ENCODE data around the gene INSR.
A peak's percentile ranks its signal among the peaks of the same experiment; 100 is the strongest.

The INSR gene

DNA sequence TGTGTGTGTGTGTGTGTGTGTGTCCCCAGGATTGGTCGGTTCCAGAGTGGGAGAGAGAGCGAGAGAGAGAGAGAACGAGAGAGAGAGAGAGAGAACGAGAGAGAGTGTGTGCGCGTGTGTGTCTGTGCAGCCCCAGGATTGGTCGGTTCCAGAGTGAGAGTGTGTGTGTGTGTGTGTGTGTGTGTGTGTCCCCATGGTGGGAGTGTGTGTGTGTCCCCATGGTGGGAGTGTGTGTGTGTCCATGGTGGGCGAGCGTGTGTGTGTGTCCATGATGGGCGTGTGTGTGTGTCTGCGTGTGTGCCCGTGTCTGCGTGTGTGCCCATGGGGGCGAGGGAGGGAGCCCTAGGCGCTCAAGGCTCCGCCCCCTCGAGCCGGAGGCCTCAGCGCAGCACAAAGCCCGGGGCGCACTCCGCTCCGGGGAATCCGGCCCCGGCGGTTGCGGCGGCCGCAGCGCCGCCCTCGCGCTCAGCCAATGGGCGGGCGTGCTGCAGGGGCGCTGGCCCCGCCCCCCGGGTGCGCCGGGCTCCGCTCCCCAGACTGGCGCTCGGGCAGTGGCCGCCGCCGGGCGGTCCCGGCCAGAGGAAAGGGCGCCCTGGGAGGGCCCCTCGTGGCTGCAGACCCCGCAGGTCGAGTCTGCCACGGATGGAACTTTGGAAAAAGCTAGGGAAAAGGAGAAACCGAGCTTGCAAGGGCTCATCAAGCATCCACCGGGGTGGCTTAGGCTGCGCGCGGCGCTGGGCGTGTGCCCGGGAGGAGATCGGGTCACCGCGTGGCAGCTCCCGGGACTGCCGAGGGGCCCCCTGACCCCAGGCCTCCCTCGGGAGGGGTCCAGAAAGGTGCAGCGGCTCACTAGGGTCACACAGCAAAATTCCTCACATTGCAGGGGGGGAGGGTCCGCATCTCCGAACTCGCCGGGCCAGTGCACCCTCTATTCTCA lies 96.2 kb downstream of the INSR start:
- FAIRE-seq (peak; percentile 91), DNase-seq (ENCODE audit: insufficient read length, low spot score) (peak; percentile 91)

DNA sequence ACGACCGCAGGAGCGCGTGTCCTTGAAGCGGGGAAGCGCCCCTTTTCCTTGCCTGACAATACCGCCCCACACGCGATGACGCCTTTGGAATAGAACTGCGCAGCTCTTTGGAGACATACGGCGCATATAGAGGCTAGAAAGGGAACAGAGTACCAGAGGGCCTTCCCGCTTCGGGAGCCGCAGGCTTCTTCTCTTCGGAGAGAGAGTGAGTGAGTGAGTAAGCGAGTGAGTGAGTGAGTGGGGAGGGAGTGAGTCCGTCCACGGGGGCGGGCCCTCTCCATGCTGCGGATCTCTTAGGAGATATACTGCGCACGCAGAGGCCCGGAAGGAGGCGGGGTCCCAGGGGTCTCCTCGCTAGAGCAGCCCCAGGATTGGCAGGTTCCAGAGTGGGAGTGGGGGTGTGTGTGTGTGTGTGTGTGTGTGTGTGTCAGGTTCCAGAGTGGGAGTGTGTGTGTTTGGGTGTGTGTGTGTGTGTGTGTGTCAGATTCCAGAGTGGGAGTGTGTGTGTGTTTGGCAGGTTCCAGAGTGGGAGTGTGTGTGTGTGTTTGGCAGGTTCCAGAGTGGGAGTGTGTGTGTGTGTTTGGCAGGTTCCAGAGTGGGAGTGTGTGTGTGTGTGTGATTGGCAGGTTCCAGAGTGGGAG lies 97.0 kb downstream of the INSR start:
- DNase-seq (ENCODE audit: insufficient read length, low spot score) (peak; percentile 63), FAIRE-seq (peak; percentile 89)

DNA sequence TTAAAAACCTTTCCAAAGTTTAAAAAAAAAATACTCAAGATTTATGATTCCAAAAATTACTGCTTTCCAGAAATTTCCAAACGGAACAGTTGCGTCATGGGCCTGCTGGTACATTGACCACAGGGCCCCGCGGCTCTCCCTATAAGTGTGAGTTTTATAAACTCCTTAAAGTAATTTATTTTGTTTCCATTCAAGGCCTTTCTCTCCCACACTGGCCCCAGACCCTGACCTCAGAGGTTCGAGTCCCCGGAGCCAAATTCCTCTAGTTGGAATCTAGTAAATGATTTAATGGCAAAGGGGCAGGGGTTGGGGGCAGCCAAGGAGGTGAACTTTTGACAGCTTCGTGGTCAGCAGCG lies 97.5 kb downstream of the INSR start:
- FAIRE-seq: no peak
- no peak for DNase-seq (ENCODE audit: insufficient read length, low spot score)

DNA sequence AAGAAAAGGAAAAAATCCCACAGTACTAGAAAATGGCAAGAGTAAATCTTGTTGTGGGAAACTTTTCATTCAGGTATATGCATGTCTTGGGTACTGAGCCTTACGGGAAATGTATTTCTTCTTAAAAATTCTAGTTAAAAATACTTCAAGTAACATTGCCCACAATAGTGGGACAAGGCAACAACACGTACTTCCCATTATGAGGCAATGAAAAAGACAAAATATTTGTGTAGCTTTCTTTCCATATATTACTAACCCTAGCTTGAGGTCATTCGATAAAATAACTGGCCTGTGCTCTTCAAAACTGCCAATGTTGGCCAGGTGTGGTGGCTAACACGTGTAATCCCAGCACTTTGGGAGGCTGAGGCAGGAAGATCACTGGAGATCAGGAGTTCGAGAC lies 99.2 kb downstream of the INSR start:
- FAIRE-seq (no peak), DNase-seq (ENCODE audit: insufficient read length, low spot score) (no peak)

DNA sequence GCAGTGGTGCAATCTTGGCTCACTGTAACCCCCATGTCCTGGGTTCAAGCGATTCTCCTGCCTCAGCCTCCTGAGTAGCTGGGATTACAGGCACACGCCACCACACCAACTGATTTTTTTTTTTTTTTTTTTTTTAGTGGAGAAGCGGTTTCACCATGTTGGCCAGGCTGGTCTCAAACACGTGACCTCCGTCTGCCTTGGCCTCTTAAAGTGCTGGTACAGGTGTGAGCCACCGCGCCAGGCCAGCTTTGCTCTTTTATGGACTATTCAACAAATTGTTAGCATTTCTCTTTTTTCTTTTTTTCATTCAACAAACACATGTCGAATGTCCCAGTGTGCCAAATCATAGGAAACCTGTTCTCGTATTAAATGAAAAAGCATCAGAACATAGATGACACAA lies 99.6 kb downstream of the INSR start:
- DNase-seq (ENCODE audit: insufficient read length, low spot score) (no peak), FAIRE-seq (no peak)

DNA sequence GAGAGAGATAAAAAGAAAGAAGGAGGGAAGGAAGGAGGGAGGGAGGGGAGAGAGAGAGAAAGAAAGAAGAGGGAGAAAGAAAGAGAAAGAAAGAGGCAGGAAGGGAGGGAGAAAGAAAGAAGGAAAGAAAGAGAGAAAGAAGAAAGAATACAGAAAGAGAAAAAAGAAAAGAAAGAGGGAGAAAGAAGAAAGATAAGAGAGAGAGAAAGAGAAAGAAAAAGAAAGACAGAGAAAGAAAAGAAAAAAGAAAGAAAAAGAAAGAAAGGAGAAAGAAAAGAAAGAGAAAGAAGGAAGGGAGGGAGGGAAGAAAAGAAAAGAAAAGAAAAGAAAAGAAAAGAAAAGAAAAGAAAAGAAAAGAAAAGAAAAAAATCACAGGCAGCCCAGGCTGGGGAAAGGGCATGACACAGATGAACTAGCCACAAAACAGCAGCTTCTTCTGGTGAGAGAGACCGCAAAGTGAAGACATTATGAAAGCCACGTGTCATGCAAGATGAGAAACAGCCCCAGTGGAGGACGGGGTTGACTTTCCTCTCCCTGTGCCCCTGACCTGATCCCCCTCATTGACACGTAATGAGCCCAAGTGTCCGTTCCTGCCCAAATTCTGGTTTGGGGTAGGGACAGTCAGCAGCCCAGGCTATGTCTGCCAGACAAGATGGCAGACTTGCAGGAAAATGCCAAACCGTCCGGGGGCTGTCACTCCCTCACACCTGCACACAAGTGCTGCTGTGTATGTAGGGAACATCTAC lies 102.1 kb downstream of the INSR start:
- FAIRE-seq: peak; percentile 11
- no peak for DNase-seq (ENCODE audit: insufficient read length, low spot score)

DNA sequence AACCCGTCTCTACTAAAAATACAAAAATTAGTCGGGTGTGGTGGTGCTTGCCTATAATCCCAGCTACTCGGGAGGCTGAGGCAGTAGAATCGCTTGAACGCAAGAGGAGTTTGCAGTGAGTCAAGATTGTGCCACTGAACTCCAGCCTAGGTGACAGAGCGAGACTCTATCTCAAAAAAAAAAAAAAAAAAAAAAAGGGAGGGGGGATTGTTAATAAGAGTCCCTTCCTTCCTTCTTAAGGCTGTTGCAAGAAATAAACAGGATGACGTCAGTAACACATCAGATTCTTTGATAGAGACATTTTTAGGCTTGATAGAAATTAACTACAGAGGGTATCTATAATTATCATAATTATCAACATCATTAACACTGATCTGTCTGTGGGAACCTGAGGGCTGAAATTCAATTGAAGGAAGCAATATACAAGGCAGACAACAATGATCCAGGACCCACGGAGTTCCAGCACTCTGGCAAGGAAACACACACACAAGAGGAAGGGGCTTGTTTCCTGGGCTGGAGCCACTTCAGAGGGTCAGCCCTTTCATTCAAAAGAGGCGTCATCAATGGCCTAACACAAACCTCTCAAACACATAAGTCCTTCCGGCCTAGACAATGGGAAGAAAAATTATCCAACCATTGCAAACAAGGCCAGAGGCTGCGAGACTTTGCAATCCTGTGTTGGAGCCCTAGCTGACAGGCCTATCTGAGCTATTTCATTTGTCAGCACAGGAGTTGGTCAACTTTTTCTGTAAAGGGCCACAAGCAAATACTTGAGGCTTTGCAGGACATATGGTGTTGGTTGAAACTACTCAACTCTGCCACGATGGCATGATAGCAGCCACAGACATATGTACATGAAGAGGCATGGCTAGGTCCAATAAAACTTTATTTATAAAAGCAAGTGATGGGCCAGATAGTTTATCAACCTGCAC lies 105.2 kb downstream of the INSR start:
- DNase-seq (ENCODE audit: insufficient read length, low spot score) (no peak), FAIRE-seq (no peak)

DNA sequence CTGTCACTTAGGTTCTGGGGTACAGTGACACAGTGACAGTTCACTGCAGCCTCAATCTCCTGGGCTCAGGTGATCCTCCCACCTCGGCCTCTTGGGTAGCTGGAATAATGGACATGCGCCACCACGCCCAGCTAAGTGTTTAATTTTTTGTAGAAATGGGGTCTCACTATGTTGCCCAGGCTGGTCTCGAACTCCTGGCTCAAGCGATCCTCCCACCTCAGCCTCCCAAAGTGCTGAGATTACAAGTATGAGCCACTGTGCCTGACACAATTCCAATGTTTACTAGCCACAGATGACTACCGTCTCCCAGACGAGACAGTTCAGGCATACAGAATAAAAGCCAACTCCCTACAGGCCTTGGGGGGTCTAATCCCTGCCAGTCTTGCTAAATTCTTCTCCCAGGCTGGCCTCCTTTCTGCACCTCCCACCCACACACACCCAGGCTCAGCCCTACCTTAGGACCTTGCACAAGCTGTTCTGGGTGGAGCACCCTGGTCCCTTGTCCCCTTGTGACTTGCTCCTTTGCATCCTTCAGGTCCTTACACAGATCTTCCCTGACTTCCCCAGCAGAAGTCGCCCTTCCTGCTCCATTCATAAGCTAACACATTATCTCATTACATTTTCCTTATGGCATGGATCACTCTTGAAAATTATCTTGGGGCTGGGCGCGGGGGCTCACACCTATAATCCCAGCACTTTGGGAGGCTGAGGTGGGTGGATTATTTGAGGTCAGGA lies 106.4 kb downstream of the INSR start:
- FAIRE-seq: peak; percentile 8
- DNase-seq (ENCODE audit: insufficient read length, low spot score): no peak

DNA sequence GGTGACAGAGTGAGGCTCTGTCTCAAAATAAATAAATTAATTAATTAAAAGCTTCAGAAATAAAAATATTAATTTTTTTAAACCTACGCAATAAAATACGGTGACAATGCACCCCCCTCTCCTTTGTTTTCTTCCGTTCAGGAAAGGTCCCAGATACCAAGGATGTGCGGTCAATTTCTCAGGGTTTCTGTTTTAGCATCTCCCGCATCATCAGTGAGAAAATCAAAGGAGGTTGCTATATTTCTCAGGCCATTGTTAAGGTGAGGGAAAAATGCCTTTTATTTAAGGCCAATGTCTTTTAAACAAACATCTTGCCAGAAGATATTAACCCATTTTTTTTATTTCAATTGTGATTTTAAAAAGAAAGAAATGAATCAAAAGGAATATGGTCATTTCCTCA lies 111.7 kb downstream of the INSR start:
- FAIRE-seq (no peak), DNase-seq (ENCODE audit: insufficient read length, low spot score) (no peak)

DNA sequence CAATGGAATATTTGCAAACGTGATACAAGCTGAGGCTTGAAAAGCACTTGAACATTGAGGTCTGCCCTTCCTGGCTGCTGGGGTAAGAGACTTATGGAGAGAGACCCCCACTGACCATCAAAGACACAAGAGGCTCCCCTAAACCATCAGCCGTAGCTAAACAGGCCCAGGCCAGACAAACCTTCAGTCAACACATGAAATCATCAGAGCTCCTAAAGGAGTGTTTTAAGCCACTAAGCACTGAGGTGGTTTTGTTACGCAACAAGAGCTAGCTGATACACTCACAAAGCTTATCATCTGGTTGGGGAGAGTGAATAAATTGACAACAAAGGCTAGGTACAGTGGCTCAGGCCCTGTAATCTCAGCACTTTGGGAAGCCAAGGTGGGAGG lies 114.3 kb downstream of the INSR start:
- FAIRE-seq: no peak
- no peak for DNase-seq (ENCODE audit: insufficient read length, low spot score)

DNA sequence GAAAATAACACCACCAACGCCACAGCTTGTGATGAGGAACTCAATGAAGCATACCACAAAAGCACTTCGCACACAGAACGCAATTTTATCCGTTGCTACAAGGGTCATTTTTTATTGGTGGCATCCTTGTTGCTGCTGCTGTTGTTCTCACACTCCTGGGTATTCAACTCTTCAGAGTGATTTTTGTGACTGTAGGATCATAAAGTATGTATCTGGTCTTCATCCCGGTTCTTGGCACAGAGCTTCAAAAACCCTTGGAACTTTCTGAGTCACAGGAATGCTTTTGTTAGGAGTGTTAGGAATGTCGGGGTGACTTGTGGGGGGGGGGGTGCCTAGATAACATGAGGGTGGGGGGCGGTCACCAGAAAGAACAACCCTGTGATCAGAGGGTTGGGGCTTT lies 116.3 kb downstream of the INSR start:
- DNase-seq (ENCODE audit: insufficient read length, low spot score) (no peak), FAIRE-seq (no peak)

DNA sequence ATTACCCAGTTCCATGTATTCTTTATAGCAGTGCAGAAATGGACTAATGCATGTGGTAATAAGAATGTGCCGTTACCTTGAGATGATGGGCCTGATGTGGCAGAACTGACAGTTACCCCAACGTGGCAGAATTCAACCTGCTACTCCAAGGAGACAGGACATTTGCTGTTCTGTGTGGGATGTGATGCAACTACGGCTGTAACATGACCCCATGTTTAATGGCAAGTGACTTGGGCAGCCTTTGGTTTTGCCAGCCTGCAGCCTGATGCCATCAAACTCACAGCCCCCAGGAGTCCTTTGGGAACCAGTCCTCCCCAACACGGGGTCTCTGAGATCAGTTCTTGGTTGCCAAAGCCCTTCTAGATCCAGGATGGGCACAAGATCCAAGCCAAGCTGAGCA lies 117.4 kb downstream of the INSR start:
- DNase-seq (ENCODE audit: insufficient read length, low spot score) (no peak), FAIRE-seq (no peak)

DNA sequence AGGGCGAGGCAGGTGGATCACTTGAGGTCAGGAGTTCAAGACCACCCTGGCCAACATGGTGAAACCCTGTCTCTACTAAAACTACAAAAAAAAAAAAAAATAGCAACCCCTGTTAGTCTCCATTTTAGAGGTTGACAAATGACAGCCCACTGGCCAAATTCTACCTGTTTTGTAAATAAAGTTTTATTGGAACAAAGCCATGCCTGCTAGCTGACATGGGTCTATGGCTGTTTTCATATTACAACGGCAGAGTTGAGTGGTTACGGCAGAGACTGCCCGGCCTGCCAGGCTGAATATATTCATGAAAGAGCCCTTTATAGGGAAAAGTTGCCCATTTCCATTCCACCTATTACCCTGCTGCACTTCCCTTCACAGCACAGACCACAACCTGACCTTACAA lies 121.4 kb downstream of the INSR start:
- DNase-seq (ENCODE audit: insufficient read length, low spot score) (no peak), FAIRE-seq (no peak)

DNA sequence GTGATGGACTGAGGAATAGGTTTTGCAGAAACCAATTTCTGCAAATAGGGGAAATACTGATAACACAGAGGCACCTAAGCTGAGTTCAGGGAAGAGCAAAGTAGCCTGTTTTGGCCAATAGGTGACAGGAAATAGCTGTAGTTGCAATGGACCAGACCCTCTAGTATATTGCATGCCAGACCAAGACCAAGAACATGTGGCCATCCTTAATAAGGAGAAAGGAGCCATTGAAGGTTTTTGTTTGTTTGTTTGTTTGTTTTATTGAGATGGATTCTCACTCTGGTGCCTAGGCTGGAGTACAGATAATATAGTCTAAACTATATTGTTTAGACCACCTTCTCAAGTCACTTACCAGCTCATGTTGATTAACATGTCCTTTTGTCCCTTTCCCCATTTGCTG lies 123.2 kb downstream of the INSR start:
- DNase-seq (ENCODE audit: insufficient read length, low spot score): no peak
- FAIRE-seq: no peak

DNA sequence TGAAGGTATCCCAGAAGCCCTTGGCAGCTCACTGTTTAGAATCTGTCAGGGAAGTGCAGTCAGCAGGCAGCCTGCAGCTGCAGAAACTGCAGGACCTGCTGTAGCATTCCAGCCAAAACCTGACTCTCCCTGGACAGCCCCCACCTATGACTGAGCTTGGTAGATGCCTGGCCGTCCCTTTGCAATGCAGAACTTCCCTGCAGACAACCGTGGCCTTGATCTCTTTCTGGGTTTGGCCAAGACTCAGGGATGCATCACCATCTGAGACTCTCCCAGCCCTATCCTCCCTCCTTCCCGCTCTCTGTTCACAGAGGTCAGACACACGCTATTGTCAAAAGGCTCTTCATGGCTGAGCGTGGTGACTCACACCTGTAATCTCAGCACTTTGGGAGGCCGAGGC lies 125.3 kb downstream of the INSR start:
- FAIRE-seq (no peak), DNase-seq (ENCODE audit: insufficient read length, low spot score) (no peak)

DNA sequence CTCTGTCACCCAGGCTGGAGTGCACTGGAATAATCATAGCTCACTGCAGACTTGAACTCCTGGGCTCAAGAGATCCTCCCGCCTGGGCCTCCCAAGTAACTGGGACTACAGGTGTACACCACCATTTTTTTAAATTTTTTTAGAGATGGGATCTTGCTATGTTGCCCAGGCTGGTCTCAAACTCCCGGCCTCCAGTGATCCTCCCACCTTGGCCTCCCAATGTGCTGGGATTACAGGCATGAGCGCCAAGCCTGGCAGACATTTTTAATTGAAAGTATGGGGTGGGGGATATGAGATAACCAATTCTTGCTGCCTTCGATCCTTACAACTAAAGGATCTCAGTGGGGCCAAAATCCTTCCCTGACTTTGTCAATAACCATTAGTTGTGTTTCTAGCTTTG lies 132.9 kb downstream of the INSR start:
- DNase-seq (ENCODE audit: insufficient read length, low spot score) (no peak), FAIRE-seq (no peak)

DNA sequence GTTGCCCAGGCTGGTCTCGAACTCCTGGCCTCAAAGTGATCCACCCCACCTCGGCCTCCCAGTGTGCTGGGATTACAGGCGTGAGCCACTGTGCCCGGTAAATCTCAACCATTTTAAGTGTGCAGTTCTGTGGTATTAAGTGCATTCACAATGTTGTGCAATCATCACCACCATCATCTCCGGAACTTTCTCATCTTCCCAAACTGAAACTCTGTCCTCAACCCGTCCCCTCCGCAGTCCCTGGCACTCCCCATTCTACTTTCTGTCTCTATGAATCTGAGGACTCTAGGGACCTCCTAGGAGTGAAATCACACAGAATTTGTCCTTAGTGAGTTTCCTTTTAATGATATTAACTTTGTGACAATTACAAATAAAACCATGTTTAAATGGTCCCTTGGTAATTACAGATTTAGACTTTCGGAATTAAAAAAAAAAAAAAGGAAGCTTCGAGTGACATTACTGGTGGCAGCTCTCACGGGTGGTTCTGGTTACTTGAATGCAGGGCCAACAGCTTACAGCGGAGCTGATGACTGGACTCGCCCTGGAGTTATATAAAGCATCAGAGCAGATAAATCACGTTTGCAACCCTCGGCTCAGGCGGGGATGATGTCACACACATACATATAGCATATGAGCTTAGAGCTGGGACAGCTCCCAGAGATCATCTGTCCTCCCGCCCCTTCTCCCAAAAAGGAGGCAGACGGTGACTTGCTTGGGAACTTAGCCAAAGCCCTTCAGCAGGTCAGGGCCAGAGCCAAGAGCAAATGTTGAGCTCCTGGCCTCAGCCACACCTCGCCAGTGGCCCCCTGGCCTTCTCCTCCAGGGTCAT lies 134.9 kb downstream of the INSR start:
- no peak for DNase-seq (ENCODE audit: insufficient read length, low spot score)
- FAIRE-seq: no peak

DNA sequence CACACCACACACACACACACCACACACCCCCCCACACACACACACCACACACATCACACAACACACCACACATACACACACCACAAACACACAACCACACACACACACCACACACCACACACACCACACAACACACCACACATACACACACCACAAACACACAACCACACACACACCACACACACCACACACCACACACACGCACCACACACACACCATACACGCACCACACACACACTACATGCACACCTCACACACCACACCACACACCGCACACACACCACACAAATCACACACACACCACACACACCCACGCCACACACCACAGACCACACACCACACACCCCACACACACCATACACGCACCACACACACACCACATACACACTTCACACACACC lies 141.2 kb downstream of the INSR start:
- no peak for DNase-seq (ENCODE audit: insufficient read length, low spot score)
- no peak for FAIRE-seq

DNA sequence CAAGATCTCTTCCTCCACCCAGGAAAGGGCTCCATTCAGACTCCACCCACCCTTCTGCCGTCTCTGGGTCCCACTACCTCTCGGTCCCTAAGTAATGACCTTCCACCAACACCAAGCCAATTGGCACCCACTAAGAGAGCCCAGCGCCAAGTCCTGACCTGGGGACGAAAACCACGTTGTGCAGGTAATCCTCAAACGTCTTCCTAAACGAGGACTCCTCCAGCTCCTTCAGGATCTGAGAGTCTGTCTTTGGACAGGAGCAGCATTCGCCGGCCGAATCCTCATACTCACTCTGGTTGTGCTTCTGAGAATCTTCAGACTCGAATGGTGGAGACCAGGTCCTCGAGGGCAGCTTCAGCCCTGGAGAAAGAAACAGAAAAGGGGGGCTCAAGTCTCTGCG lies 141.6 kb downstream of the INSR start:
- FAIRE-seq: no peak
- no peak for DNase-seq (ENCODE audit: insufficient read length, low spot score)
